Liver (tissue), 3 donors: ENCODE results near the gene TMOD4.

Experiments
- FOXA1 ChIP-seq: IDR thresholded peaks from 2 replicates; pipeline ENCODE4 v1.6.1; 2016; ENCODE audit warnings: antibody characterized with exemption
- GABPA ChIP-seq, 2 donors: IDR thresholded peaks in 1 of 2; conservative IDR thresholded peaks in 1 of 2; 2 replicates each; pipeline ENCODE4 v1.6.1; 2016; ENCODE audit warnings: antibody characterized with exemption in 2 of 2, mild to moderate bottlenecking in 1 of 2, moderate library complexity in 1 of 2
- HNF4G ChIP-seq: IDR thresholded peaks from 2 replicates; pipeline ENCODE4 v1.6.1; 2016; ENCODE audit warnings: antibody characterized with exemption
- JUND ChIP-seq, 2 donors: IDR thresholded peaks; 2 replicates each; pipeline ENCODE4 v1.6.1; 2016; ENCODE audit warnings: antibody characterized with exemption in 2 of 2
- MAX ChIP-seq: IDR thresholded peaks from 2 replicates; pipeline ENCODE4 v1.6.1; 2016; ENCODE audit warnings: antibody characterized with exemption
- RXRA ChIP-seq, 2 donors: IDR thresholded peaks; 2 replicates each; pipeline ENCODE4 v1.6.1; 2017 to 2018; ENCODE audit warnings: antibody characterized with exemption in 2 of 2, mild to moderate bottlenecking in 1 of 2
- TAF1 ChIP-seq: conservative IDR thresholded peaks from 2 replicates; pipeline ENCODE4 v1.6.1; 2016; ENCODE audit warnings: antibody characterized with exemption, mild to moderate bottlenecking
- YY1 ChIP-seq: IDR thresholded peaks from 2 replicates; pipeline ENCODE4 v1.6.1; 2016; ENCODE audit warnings: antibody characterized with exemption, mild to moderate bottlenecking
- ZBTB33 ChIP-seq: IDR thresholded peaks from 2 replicates; pipeline ENCODE4 v1.6.1; 2016; ENCODE audit warnings: antibody characterized with exemption
- TF ChIP-seq, protein P1 (sequence below): fragments of 150-350 bp; IDR thresholded peaks from 2 replicates; pipeline ENCODE4 v1.5.1; 2017; ENCODE audit warnings: improper control_type of control experiment, low read depth, low read length; ENCODE audit not compliant: missing input control
- TF ChIP-seq, protein P2 (sequence below): IDR thresholded peaks from 2 replicates; pipeline ENCODE4 v1.6.1; 2016; ENCODE audit warnings: antibody characterized with exemption, mild to moderate bottlenecking
- TF ChIP-seq, protein P3 (sequence below): IDR thresholded peaks from 2 replicates; pipeline ENCODE4 v1.6.1; 2016; ENCODE audit warnings: antibody characterized with exemption
- donor health status: healthy.
- donor health status: healthy.

GRCh38 chr1:151187205-151187604 lies 11.4 kb upstream of the TMOD4 start:
- TF ChIP-seq MAX (no peak), TAF1 (no peak), GABPA (IDR thresholded peaks at IDR 0.05 in 1 of 2, conservative IDR thresholded peaks at IDR 0.05 in 1 of 2) (no peak), JUND (IDR thresholded peaks at IDR 0.05) (no peak), RXRA (IDR thresholded peaks at IDR 0.05) (no peak), ZBTB33 (no peak), FOXA1 (no peak), YY1 (no peak), HNF4G (no peak)
- TF ChIP-seq, protein P1, sequence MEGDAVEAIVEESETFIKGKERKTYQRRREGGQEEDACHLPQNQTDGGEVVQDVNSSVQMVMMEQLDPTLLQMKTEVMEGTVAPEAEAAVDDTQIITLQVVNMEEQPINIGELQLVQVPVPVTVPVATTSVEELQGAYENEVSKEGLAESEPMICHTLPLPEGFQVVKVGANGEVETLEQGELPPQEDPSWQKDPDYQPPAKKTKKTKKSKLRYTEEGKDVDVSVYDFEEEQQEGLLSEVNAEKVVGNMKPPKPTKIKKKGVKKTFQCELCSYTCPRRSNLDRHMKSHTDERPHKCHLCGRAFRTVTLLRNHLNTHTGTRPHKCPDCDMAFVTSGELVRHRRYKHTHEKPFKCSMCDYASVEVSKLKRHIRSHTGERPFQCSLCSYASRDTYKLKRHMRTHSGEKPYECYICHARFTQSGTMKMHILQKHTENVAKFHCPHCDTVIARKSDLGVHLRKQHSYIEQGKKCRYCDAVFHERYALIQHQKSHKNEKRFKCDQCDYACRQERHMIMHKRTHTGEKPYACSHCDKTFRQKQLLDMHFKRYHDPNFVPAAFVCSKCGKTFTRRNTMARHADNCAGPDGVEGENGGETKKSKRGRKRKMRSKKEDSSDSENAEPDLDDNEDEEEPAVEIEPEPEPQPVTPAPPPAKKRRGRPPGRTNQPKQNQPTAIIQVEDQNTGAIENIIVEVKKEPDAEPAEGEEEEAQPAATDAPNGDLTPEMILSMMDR, result no peak
- TF ChIP-seq, protein P2, sequence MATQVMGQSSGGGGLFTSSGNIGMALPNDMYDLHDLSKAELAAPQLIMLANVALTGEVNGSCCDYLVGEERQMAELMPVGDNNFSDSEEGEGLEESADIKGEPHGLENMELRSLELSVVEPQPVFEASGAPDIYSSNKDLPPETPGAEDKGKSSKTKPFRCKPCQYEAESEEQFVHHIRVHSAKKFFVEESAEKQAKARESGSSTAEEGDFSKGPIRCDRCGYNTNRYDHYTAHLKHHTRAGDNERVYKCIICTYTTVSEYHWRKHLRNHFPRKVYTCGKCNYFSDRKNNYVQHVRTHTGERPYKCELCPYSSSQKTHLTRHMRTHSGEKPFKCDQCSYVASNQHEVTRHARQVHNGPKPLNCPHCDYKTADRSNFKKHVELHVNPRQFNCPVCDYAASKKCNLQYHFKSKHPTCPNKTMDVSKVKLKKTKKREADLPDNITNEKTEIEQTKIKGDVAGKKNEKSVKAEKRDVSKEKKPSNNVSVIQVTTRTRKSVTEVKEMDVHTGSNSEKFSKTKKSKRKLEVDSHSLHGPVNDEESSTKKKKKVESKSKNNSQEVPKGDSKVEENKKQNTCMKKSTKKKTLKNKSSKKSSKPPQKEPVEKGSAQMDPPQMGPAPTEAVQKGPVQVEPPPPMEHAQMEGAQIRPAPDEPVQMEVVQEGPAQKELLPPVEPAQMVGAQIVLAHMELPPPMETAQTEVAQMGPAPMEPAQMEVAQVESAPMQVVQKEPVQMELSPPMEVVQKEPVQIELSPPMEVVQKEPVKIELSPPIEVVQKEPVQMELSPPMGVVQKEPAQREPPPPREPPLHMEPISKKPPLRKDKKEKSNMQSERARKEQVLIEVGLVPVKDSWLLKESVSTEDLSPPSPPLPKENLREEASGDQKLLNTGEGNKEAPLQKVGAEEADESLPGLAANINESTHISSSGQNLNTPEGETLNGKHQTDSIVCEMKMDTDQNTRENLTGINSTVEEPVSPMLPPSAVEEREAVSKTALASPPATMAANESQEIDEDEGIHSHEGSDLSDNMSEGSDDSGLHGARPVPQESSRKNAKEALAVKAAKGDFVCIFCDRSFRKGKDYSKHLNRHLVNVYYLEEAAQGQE, result no peak
- TF ChIP-seq, protein P3, sequence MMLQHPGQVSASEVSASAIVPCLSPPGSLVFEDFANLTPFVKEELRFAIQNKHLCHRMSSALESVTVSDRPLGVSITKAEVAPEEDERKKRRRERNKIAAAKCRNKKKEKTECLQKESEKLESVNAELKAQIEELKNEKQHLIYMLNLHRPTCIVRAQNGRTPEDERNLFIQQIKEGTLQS, result no peak
